Naive thymus-derived CD4-positive, alpha-beta T cell (primary cell): ENCODE results near the gene EAPP. TPM values are rescaled to one million over a fixed set of nuclear protein-coding genes. Genes with fewer than 3 reads are reported as not detected.

Experiments used
- ATAC-seq: fragments of 150-1000 bp; cut with Tn5 transposase; 2 replicates; pipeline ENCODE4 v1.10.0; 2021; ENCODE audit warnings: mild to moderate bottlenecking, moderate library complexity
- CTCF ChIA-PET: fragments of 350-600 bp; sonication (Branson Sonifier 250); formaldehyde crosslinking; loops from one replicate; lab custom pipeline; 2021; ENCODE audit warnings: antibody characterized with exemption; lab: Charles Lee
- POLR2A ChIA-PET: fragments of 350-600 bp; sonication (Branson Sonifier 250); formaldehyde crosslinking; loops from one replicate; lab custom pipeline; 2021; ENCODE audit warnings: antibody characterized with exemption, inconsistent platforms; lab: Charles Lee
- DNase-seq, 9 donors: peaks; one replicate each; pipeline versions ENCODE4 v3.0.0 to v3.0.0-alpha.2; 2020 to 2022; ENCODE audit warnings: mixed read lengths in 1 of 9
- H3K27ac ChIP-seq: one replicate; pipeline ENCODE4 v1.7.0; 2013; ENCODE audit warnings: mild to moderate bottlenecking, low read depth, low read length, moderate library complexity
- H3K27me3 ChIP-seq, 2 donors: one replicate each; pipeline ENCODE4 v1.7.0; 2013; ENCODE audit warnings: low read length in 2 of 2, mild to moderate bottlenecking in 2 of 2, moderate library complexity in 2 of 2; ENCODE audit not compliant: control insufficient read depth in 2 of 2, insufficient read depth in 2 of 2
- H3K36me3 ChIP-seq, 3 experiments: 1 replicate in 2 of 3; 2 replicates in 1 of 3; pipeline ENCODE4 v1.7.0; 2013; ENCODE audit warnings: low read length in 3 of 3, mild to moderate bottlenecking in 3 of 3, moderate library complexity in 1 of 3; ENCODE audit not compliant: insufficient read depth in 3 of 3, control insufficient read depth in 2 of 3
- H3K4me1 ChIP-seq, 2 donors: one replicate each; pipeline ENCODE4 v1.7.0; 2013; ENCODE audit warnings: low read length in 2 of 2, mild to moderate bottlenecking in 2 of 2, moderate library complexity in 1 of 2; ENCODE audit not compliant: control insufficient read depth in 2 of 2, insufficient read depth in 2 of 2
- H3K4me3 ChIP-seq: 2 replicates; pipeline ENCODE4 v1.7.0; 2013; ENCODE audit warnings: mild to moderate bottlenecking, low read length
- H3K9me3 ChIP-seq, 3 experiments: 1 replicate in 2 of 3; 2 replicates in 1 of 3; pipeline ENCODE4 v1.7.0; 2013; ENCODE audit warnings: low read length in 3 of 3; ENCODE audit not compliant: control insufficient read depth in 2 of 3
- H3K27ac Mint-ChIP-seq, 9 donors: one replicate each; pipeline ENCODE4 v1.8.0; 2020 to 2022; ENCODE audit warnings: mixed read lengths in 9 of 9, mild to moderate bottlenecking in 8 of 9, moderate library complexity in 5 of 9, inconsistent platforms in 2 of 9
- H3K27me3 Mint-ChIP-seq, 5 donors: one replicate each; pipeline ENCODE4 v1.8.0; 2021 to 2022; ENCODE audit warnings: mixed read lengths in 5 of 5, mild to moderate bottlenecking in 1 of 5
- H3K36me3 Mint-ChIP-seq, 5 donors: one replicate each; pipeline ENCODE4 v1.8.0; 2020 to 2022; ENCODE audit warnings: mixed read lengths in 5 of 5, mild to moderate bottlenecking in 3 of 5, inconsistent platforms in 1 of 5
- H3K4me1 Mint-ChIP-seq, 7 donors: one replicate each; pipeline ENCODE4 v1.8.0; 2020 to 2022; ENCODE audit warnings: mixed read lengths in 7 of 7, mild to moderate bottlenecking in 3 of 7, inconsistent platforms in 1 of 7
- H3K4me3 Mint-ChIP-seq, 10 donors: one replicate each; pipeline ENCODE4 v1.8.0; 2020 to 2022; ENCODE audit warnings: mild to moderate bottlenecking in 10 of 10, mixed read lengths in 10 of 10, moderate library complexity in 6 of 10, inconsistent platforms in 2 of 10
- H3K9me3 Mint-ChIP-seq, 11 donors: one replicate each; pipeline ENCODE4 v1.8.0; 2020 to 2022; ENCODE audit warnings: mixed read lengths in 11 of 11, mild to moderate bottlenecking in 4 of 11, inconsistent platforms in 1 of 11, moderate library complexity in 1 of 11
- intact Hi-C, 2 donors: fragments of 100-400 bp; cut with micrococcal nuclease; formaldehyde crosslinking; loops; one replicate each; pipeline ENCODE4 v1.15.1; 2023
- polyA plus RNA-seq, 2 donors: library from polyadenylated mRNA; unstranded; fragments of 300-500 nt; fragmentation: Illumina TruSeq; gene quantifications; one replicate each; pipeline ENCODE4 v1.2.3, GENCODE V29; 2021
- total RNA-seq, 6 experiments: library from RNA in 5 of 6; stranded (reverse) in 5 of 6; gene quantifications; 1 replicate in 5 of 6; 2 replicates in 1 of 6; pipeline ENCODE4 v1.2.3 and lab custom pipeline; 2021 to 2026

EAPP gene
- total and polyA plus RNA-seq, 7 experiments from 2014 or later = 34.8 to 125 (median 65.4) TPM

- Mint-ChIP-seq H3K4me3 (no peak overlapping the region), H3K4me1 (peaks cover 0 to 3% (median 0%) of the 10 kb centered on the region in 7 donors), H3K36me3 (no peaks in the 10 kb centered on the region), H3K9me3 (peaks cover 0 to 2% (median 0%) of the 10 kb centered on the region in 11 donors), H3K27ac (no peak overlapping the region), H3K27me3 (peaks cover 0 to 9% (median 0%) of the 10 kb centered on the region in 5 donors)
- H3K4me1 ChIP-seq = no peaks in the 10 kb centered on the region
- ATAC-seq (no peak), DNase-seq (no peak)
- no peak overlapping the region for H3K27ac ChIP-seq
- H3K36me3 ChIP-seq = no peaks in the 10 kb centered on the region
- ChIA-PET CTCF (no interaction called here), POLR2A (no interaction called here)
- no peaks in the 10 kb centered on the region for H3K27me3 ChIP-seq
- no peak overlapping the region for H3K4me3 ChIP-seq
- no peaks in the 10 kb centered on the region for H3K9me3 ChIP-seq
- intact Hi-C loops = no loop called here
These were observed 64.3 kb downstream of the EAPP start for GRCh38 chr14:34475163-34475562.

GRCh38 chr14:34474187-34474679 lies 65.3 kb downstream of the EAPP start:
- Histone ChIP-seq H3K4me1 (no peaks in the 10 kb centered on the region), H3K9me3 (no peaks in the 10 kb centered on the region), H3K36me3 (no peaks in the 10 kb centered on the region), H3K27me3 (no peaks in the 10 kb centered on the region), H3K27ac (no peak overlapping the region), H3K4me3 (no peak overlapping the region)
- no peak for ATAC-seq
- no peak overlapping the region for H3K27ac Mint-ChIP-seq
- peaks cover 0 to 3% (median 0%) of the 10 kb centered on the region in 7 donors for H3K4me1 Mint-ChIP-seq
- no peak for DNase-seq
- peaks cover 0 to 2% (median 0%) of the 10 kb centered on the region in 11 donors for H3K9me3 Mint-ChIP-seq
- ChIA-PET CTCF (no interaction called here), POLR2A (no interaction called here)
- no peak overlapping the region for H3K4me3 Mint-ChIP-seq
- H3K36me3 Mint-ChIP-seq = no peaks in the 10 kb centered on the region
- intact Hi-C loops = no loop called here
- peaks cover 0 to 9% (median 0%) of the 10 kb centered on the region in 5 donors for H3K27me3 Mint-ChIP-seq

- H3K36me3 ChIP-seq = no peaks in the 10 kb centered on the region
- no peak for ATAC-seq
- no peak for DNase-seq
- ChIA-PET CTCF (no interaction called here), POLR2A (no interaction called here)
- intact Hi-C loops = no loop called here
- no peaks in the 10 kb centered on the region for H3K27me3 ChIP-seq
- Mint-ChIP-seq H3K27me3 (peaks cover 0 to 9% (median 0%) of the 10 kb centered on the region in 5 donors), H3K27ac (no peak overlapping the region), H3K9me3 (peaks cover 0 to 2% (median 0%) of the 10 kb centered on the region in 11 donors), H3K4me1 (peaks cover 0 to 4% (median 0%) of the 10 kb centered on the region in 7 donors), H3K36me3 (no peaks in the 10 kb centered on the region), H3K4me3 (no peak overlapping the region)
- H3K9me3 ChIP-seq = no peaks in the 10 kb centered on the region
- H3K4me1 ChIP-seq = no peaks in the 10 kb centered on the region
- H3K27ac ChIP-seq = no peak overlapping the region
- H3K4me3 ChIP-seq = no peak overlapping the region
These were observed 66.7 kb downstream of the EAPP start for GRCh38 chr14:34472706-34473279.

DNA sequence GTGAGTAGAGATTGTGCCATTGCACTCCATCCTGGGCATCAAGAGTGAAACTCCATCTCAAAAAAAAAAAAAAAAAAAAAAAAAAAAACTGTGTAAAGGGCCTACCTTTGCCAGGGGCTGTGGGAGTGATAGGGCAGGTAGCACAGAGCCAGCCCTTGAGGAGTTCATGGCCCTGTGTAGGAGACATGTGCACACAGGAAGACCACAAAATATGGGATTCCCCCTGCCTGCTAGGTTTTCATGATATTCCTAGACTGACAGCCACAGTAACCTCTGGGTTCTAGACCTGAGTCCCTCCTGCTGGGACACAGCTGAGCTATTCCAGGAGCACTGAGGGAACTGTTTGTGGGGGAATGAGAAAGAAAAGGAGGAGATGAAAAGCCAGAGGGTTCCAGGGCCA lies 69.2 kb downstream of the EAPP start:
- H3K9me3 Mint-ChIP-seq = no peaks in the 10 kb centered on the region
- Histone ChIP-seq H3K36me3 (no peaks in the 10 kb centered on the region), H3K4me3 (no peak overlapping the region), H3K4me1 (no peaks in the 10 kb centered on the region), H3K27me3 (no peaks in the 10 kb centered on the region), H3K27ac (no peak overlapping the region), H3K9me3 (no peaks in the 10 kb centered on the region)
- ATAC-seq (no peak), DNase-seq (no peak)
- intact Hi-C loops = no loop called here
- peak overlapping the region in 1 of 9 donors; percentile 28 for H3K27ac Mint-ChIP-seq
- ChIA-PET CTCF (no interaction called here), POLR2A (no interaction called here)
- H3K27me3 Mint-ChIP-seq = peaks cover 0 to 11% (median 0%) of the 10 kb centered on the region in 5 donors
- H3K36me3 Mint-ChIP-seq = no peaks in the 10 kb centered on the region
- peaks cover 0 to 6% (median 0%) of the 10 kb centered on the region in 7 donors for H3K4me1 Mint-ChIP-seq
- H3K4me3 Mint-ChIP-seq = no peak overlapping the region

- H3K27me3 Mint-ChIP-seq = peaks cover 0 to 2% (median 0%) of the 10 kb centered on the region in 5 donors
- H3K4me1 Mint-ChIP-seq = peaks cover 0 to 12% (median 6%) of the 10 kb centered on the region in 7 donors
- Histone ChIP-seq H3K9me3 (no peaks in the 10 kb centered on the region), H3K4me1 (no peaks in the 10 kb centered on the region), H3K36me3 (no peaks in the 10 kb centered on the region), H3K27ac (no peak overlapping the region), H3K4me3 (no peak overlapping the region), H3K27me3 (no peaks in the 10 kb centered on the region)
- H3K9me3 Mint-ChIP-seq = no peaks in the 10 kb centered on the region
- no peak overlapping the region for H3K27ac Mint-ChIP-seq
- no peaks in the 10 kb centered on the region for H3K36me3 Mint-ChIP-seq
- ChIA-PET POLR2A (interaction anchor here (1.8 kb wide), 1 partner anchor 72 kb away, joined by 5 read pairs; no protein-coding TSS in a partner anchor), CTCF (no interaction called here)
- H3K4me3 Mint-ChIP-seq = no peak overlapping the region
- no peak for DNase-seq
- ATAC-seq = no peak
- intact Hi-C loops = loop anchor here in 1 of 2 donors (10.0 kb wide), 2 partner anchors 412 to 1858 kb away; partner anchors contain the start of gene MBIP
These were observed 72.8 kb downstream of the EAPP start for GRCh38 chr14:34466691-34467090.

Other genes with a start within 250 kb of the EAPP start
- gene SPTSSA, start 77.5 kb downstream of the EAPP start, total RNA-seq = 10 to 100 TPM in 1 of 5 experiments, 1 to 10 TPM in 4; 2.2 to 13.3 (median 3.0) TPM
- 1 to 10 TPM; 5.1 to 8.5 TPM for gene SPTSSA, start 77.5 kb downstream of the EAPP start, polyA plus RNA-seq
- 10 to 100 TPM; 56.6 to 78.9 (median 59.7) TPM for gene SNX6, start 90.4 kb upstream of the EAPP start, total RNA-seq
- 100 to 1,000 TPM in 1 of 2 donors, 10 to 100 TPM in 1; 99.4 to 114 TPM for gene SNX6, start 90.4 kb upstream of the EAPP start, polyA plus RNA-seq
- 10 to 100 TPM in 4 of 5 experiments, 1 to 10 TPM in 1; 5.2 to 34.2 (median 11.7) TPM for gene CFL2, start 174.9 kb upstream of the EAPP start, total RNA-seq
- gene CFL2, start 174.9 kb upstream of the EAPP start, polyA plus RNA-seq = 1 to 10 TPM; 3.6 to 6.3 TPM